Caco-2 (cell line): ENCODE results near the gene CYP4F12. TPM values are rescaled to one million over a fixed set of nuclear protein-coding genes. Genes with fewer than 3 reads are reported as not detected.

Experiments used
- BruUV-seq: library from RNA; stranded (reverse); fragments of 400-500 nt; replicated peaks from 2 replicates; lab custom pipeline; 2021; lab: Mats Ljungman, UMichigan
- CTCF ChIA-PET: fragments of 300-600 bp; sonication (Branson Sonifier 250); formaldehyde crosslinking; loops from one replicate; lab custom pipeline; 2022; ENCODE audit warnings: antibody characterized with exemption; lab: Charles Lee
- POLR2A ChIA-PET: fragments of 300-600 bp; sonication (Branson Sonifier 250); formaldehyde crosslinking; loops from one replicate; lab custom pipeline; 2022; ENCODE audit warnings: antibody characterized with exemption; lab: Charles Lee
- DNase-seq, 2 experiments: peaks; one replicate each; pipeline versions ENCODE4 v3.0.0 to v3.0.0-alpha.2; 2020 to 2022
- H3K27me3 ChIP-seq: replicated peaks from 2 replicates; pipeline ENCODE4 v1.6.0; 2011; ENCODE audit warnings: low read length; ENCODE audit not compliant: control insufficient read depth, insufficient read depth
- H3K36me3 ChIP-seq: 2 replicates; pipeline ENCODE4 v1.5.1; 2011; ENCODE audit warnings: low read length; ENCODE audit not compliant: control insufficient read depth, insufficient read depth
- H3K4me1 ChIP-seq: fragments of 250-450 bp; sonication (Bioruptor Pico); 2 replicates; pipeline ENCODE4 v1.5.1; 2020; ENCODE audit warnings: mild to moderate bottlenecking
- H3K4me3 ChIP-seq: 2 replicates; pipeline ENCODE4 v1.5.1; 2011; ENCODE audit warnings: low read depth, mild to moderate bottlenecking, control low read depth, low read length
- H3K9me3 ChIP-seq: fragments of 250-450 bp; sonication (Bioruptor Pico); 2 replicates; pipeline ENCODE4 v1.5.1; 2020; ENCODE audit warnings: mild to moderate bottlenecking, moderate library complexity
- H3K27ac Mint-ChIP-seq: one replicate; pipeline ENCODE4 v1.8.0; 2022; ENCODE audit warnings: mixed read lengths; ENCODE audit not compliant: unreplicated experiment
- H3K27me3 Mint-ChIP-seq: one replicate; pipeline ENCODE4 v1.8.0; 2022; ENCODE audit warnings: mixed read lengths; ENCODE audit not compliant: insufficient read depth, unreplicated experiment
- H3K36me3 Mint-ChIP-seq: one replicate; pipeline ENCODE4 v1.8.0; 2022; ENCODE audit warnings: mild to moderate bottlenecking, mixed read lengths; ENCODE audit not compliant: insufficient read depth, unreplicated experiment
- H3K4me1 Mint-ChIP-seq: one replicate; pipeline ENCODE4 v1.8.0; 2022; ENCODE audit warnings: low read depth, mixed read lengths; ENCODE audit not compliant: unreplicated experiment
- H3K4me3 Mint-ChIP-seq: one replicate; pipeline ENCODE4 v1.8.0; 2022; ENCODE audit warnings: mild to moderate bottlenecking, moderate library complexity, mixed read lengths; ENCODE audit not compliant: unreplicated experiment
- H3K9me3 Mint-ChIP-seq: one replicate; pipeline ENCODE4 v1.8.0; 2022; ENCODE audit warnings: mixed read lengths; ENCODE audit not compliant: unreplicated experiment
- intact Hi-C: fragments of 100-400 bp; cut with micrococcal nuclease; formaldehyde crosslinking; loops from one replicate; pipeline ENCODE4 v1.10.0; 2022; ENCODE audit not compliant: unreplicated experiment
- total RNA-seq: library from RNA; stranded (reverse); gene quantifications from 2 replicates; pipeline ENCODE4 v1.2.3, GENCODE V29; 2022
- TF ChIP-seq, protein P1 (sequence below), 2 experiments: fragments of 200-600 bp in 1 of 2; IDR thresholded peaks; 1 replicate in 1 of 2; 2 replicates in 1 of 2; pipeline versions ENCODE4 v1.5.1 to v1.8.0; 2011 to 2022; ENCODE audit warnings: antibody characterized with exemption in 1 of 2, control low read depth in 1 of 2, inconsistent platforms in 1 of 2, low read depth in 1 of 2, low read length in 1 of 2, mild to moderate bottlenecking in 1 of 2, moderate library complexity in 1 of 2; ENCODE audit not compliant: insufficient read depth in 1 of 2, severe bottlenecking in 1 of 2, unreplicated experiment in 1 of 2

Gene CYP4F12
- total RNA-seq, 1 experiment from 2014 or later: 0.16 TPM

- H3K27me3 ChIP-seq: no peaks in the 10 kb centered on the region
- intact Hi-C loops: no loop called here
- ChIA-PET CTCF (no interaction called here), POLR2A (no interaction called here)
- H3K27me3 Mint-ChIP-seq: peaks cover 17% of the 10 kb centered on the region
- no TSS peak for BruUV-seq
- H3K4me3 Mint-ChIP-seq: no peak overlapping the region
- H3K36me3 Mint-ChIP-seq: no peaks in the 10 kb centered on the region
- no peak for DNase-seq
- H3K4me1 Mint-ChIP-seq: no peaks in the 10 kb centered on the region
- no peaks in the 10 kb centered on the region for H3K9me3 Mint-ChIP-seq
- no peak overlapping the region for H3K27ac Mint-ChIP-seq
- no peaks in the 10 kb centered on the region for H3K9me3 ChIP-seq
- no peaks in the 10 kb centered on the region for H3K36me3 ChIP-seq
- TF ChIP-seq, protein P1, sequence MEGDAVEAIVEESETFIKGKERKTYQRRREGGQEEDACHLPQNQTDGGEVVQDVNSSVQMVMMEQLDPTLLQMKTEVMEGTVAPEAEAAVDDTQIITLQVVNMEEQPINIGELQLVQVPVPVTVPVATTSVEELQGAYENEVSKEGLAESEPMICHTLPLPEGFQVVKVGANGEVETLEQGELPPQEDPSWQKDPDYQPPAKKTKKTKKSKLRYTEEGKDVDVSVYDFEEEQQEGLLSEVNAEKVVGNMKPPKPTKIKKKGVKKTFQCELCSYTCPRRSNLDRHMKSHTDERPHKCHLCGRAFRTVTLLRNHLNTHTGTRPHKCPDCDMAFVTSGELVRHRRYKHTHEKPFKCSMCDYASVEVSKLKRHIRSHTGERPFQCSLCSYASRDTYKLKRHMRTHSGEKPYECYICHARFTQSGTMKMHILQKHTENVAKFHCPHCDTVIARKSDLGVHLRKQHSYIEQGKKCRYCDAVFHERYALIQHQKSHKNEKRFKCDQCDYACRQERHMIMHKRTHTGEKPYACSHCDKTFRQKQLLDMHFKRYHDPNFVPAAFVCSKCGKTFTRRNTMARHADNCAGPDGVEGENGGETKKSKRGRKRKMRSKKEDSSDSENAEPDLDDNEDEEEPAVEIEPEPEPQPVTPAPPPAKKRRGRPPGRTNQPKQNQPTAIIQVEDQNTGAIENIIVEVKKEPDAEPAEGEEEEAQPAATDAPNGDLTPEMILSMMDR (IDR thresholded peaks at IDR 0.05; ENCODE audit: insufficient read depth in 1 of 2, low read depth in 1 of 2, low read length in 1 of 2, severe bottlenecking in 1 of 2, unreplicated experiment in 1 of 2): no peak
- no peak overlapping the region for H3K4me3 ChIP-seq
- H3K4me1 ChIP-seq: no peaks in the 10 kb centered on the region
Observed at GRCh38 chr19:15721268-15721667, 48.4 kb downstream of the CYP4F12 start.

DNA sequence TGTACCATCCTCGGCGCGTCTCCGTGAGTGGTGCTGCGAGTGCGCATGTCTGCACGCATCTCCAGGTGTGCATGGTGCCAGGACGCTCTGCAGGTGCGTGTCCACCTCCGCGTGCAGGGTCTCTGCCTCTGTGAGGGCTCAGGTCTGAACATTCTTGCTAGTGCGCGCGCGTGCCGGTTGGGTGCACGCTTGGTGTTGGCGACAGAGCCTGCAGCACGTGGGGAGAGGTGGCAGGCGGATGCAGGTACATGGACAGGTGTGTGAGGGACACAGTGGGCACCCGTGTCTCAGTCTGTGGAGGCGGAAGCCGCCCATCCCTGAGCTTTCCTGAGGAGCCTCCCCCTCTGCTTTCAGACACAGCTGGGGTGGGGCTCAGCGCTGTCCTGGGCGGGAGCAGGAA lies 50.1 kb downstream of the CYP4F12 start:
- TF ChIP-seq, protein P1 (IDR thresholded peaks at IDR 0.05; ENCODE audit: insufficient read depth in 1 of 2, low read depth in 1 of 2, low read length in 1 of 2, severe bottlenecking in 1 of 2, unreplicated experiment in 1 of 2): no peak
- no peaks in the 10 kb centered on the region for H3K27me3 ChIP-seq
- peaks cover 23% of the 10 kb centered on the region for H3K27me3 Mint-ChIP-seq
- ChIA-PET POLR2A (no interaction called here), CTCF (no interaction called here)
- no TSS peak for BruUV-seq
- no peaks in the 10 kb centered on the region for H3K36me3 ChIP-seq
- no peaks in the 10 kb centered on the region for H3K36me3 Mint-ChIP-seq
- H3K4me1 Mint-ChIP-seq: no peaks in the 10 kb centered on the region
- H3K9me3 Mint-ChIP-seq: no peaks in the 10 kb centered on the region
- no peaks in the 10 kb centered on the region for H3K9me3 ChIP-seq
- DNase-seq: no peak
- no peak overlapping the region for H3K4me3 ChIP-seq
- no peak overlapping the region for H3K4me3 Mint-ChIP-seq
- intact Hi-C loops: no loop called here
- no peak overlapping the region for H3K27ac Mint-ChIP-seq
- H3K4me1 ChIP-seq: no peaks in the 10 kb centered on the region

DNA sequence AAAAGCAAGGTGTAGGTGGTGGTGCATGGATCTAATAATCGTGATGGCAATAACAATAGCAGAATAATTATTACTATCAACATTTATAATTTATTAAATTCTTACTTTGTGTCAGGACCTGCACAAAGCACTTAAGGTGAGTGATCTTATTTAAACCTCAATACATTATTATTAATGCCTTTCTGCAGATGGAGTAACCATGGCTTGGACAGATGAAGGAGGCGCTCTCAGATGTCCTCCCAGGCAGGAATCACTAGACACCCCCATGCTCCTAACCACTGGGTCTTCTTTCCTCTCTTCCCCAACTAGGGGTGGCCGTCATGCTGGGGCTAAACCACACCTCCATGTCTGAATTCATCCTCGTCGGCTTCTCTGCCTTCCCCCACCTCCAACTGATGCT lies 54.8 kb downstream of the CYP4F12 start, which contains the start of gene OR10H2:
Gene OR10H2 (plus strand): TSS at position 301 of the 400 bp plus-strand sequence. CDS start 20 bp downstream, at position 321.
- Mint-ChIP-seq H3K4me3 (no peak within 1 kb of the TSS), H3K27ac (no peak within 1 kb of the TSS), H3K27me3 (peaks cover 17% of the 10 kb centered on the region), H3K4me1 (no peaks in the 10 kb centered on the region), H3K9me3 (no peaks in the 10 kb centered on the region), H3K36me3 (no peaks in the 10 kb centered on the region)
- no peaks in the 10 kb centered on the region for H3K27me3 ChIP-seq
- H3K4me1 ChIP-seq: no peaks in the 10 kb centered on the region
- TF ChIP-seq, protein P1 (IDR thresholded peaks at IDR 0.05; ENCODE audit: insufficient read depth in 1 of 2, low read depth in 1 of 2, low read length in 1 of 2, severe bottlenecking in 1 of 2, unreplicated experiment in 1 of 2): no peak
- DNase-seq: no peak
- no peaks in the 10 kb centered on the region for H3K9me3 ChIP-seq
- H3K36me3 ChIP-seq: no peaks in the 10 kb centered on the region
- ChIA-PET POLR2A (no interaction called here), CTCF (no interaction called here)
- BruUV-seq: no TSS peak
- intact Hi-C loops: no loop called here
- H3K4me3 ChIP-seq: no peak within 1 kb of the TSS
